HG03565 (cell line): ENCODE measurements around the gene ZDHHC20.
"Not testable (repeated sequence)": the region's sequence is repeated elsewhere in the genome, so short reads cannot be mapped to it uniquely, and the experiment has no call there.

ENCODE experiments used
- ATAC-seq: cut with Tn5 transposase; IDR thresholded peaks from one replicate; pipeline ENCODE4 v1.9.1; 2021; ENCODE audit warnings: mild to moderate bottlenecking, moderate library complexity; ENCODE audit not compliant: unreplicated experiment

ZDHHC20 gene

GRCh38 chr13:21436582-21436981 is 22.5 kb downstream of the ZDHHC20 start:
- no peak for ATAC-seq

- ATAC-seq, result peak; percentile 97
Observed at GRCh38 chr13:21435687-21436151, 23.4 kb downstream of the ZDHHC20 start.

DNA sequence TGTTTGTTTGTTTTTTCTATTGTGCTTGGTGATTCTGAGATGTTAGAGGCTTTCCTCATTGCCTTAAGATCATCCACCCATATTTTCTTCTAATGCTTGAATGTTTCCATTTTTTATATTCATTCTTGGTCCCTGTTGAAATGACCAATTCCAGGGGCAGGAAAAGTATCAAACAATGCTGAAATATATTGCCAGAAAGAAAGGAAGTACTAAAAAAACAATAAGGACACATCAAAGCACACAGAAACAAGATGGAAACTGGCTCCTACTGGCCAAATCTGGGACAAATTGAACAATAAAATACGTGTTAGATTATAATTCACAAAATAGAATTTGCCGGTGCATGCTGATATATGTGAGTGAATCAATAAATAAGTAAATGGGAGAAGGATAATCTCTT is 23.9 kb downstream of the ZDHHC20 start:
- ATAC-seq, result no peak

DNA sequence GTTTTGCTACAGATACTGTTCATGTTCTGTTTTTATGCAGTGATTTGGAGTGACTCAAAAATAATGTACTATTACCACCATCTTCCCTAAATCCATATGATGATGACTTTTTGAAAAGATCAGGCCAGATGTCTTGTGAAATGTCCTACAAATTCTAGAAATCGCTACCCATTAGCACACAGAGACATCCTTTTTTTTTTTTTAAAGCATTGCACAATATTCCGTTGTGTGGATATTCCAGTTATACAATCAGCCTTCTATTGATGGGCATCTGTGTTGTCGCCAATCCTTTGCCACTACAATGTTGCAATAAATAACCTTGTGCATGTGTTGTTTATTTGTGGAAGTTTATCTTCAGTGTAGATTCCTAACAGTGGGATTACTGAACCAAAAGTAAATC is 24.5 kb downstream of the ZDHHC20 start:
- ATAC-seq, result no peak

- ATAC-seq, result no peak
Observed at GRCh38 chr13:21429211-21429610, 29.9 kb downstream of the ZDHHC20 start.

DNA sequence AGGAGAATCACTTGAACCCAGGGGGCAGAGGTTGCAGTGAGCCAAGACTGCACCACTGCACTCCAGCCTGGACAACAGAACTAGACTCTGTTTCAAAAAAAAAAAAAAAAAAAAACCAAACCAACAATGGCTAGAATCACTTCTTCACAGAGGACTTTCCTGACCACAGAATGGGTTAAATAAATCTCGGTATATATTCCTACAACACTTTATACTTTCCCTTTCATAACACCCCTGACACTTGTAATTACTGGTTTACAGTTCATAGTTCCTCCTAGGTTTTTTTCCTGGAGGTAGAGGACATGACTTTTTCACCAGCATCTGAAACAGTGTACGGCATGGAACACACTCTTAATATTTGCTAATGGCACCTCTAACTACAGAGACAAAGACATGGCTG is 31.4 kb downstream of the ZDHHC20 start:
- peak; percentile 77 for ATAC-seq

- ATAC-seq, result no peak
Observed at GRCh38 chr13:21426238-21426637, 32.9 kb downstream of the ZDHHC20 start.

GRCh38 chr13:21420706-21421105 is 38.4 kb downstream of the ZDHHC20 start:
- ATAC-seq, result no peak

- no peak for ATAC-seq
Observed at GRCh38 chr13:21413013-21413412, 46.1 kb downstream of the ZDHHC20 start.

- ATAC-seq, result not testable (repeated sequence)
Observed at GRCh38 chr13:21410453-21410852, 48.6 kb downstream of the ZDHHC20 start.

- no peak for ATAC-seq
Observed at GRCh38 chr13:21405309-21405708, 53.8 kb downstream of the ZDHHC20 start.

GRCh38 chr13:21402586-21403307 is 56.4 kb downstream of the ZDHHC20 start:
- no peak for ATAC-seq

DNA sequence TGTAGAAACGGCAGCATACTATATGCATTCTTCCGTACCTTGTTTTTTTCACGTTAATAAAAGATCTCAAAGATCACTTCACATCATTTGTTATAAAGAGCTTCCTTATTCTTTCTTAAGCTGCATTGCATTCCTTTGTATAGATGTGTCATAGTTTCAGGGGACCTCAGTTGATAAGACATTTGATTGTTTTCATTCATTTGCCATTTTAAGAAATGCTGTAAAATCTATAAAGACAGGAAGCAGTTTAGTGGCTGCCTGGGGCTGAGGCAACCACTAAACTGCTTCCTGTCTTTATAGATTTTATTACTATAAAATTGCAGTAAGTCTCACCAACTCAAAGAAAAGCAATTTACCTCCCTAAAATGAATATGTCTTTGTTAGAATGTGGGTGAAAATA is 59.4 kb downstream of the ZDHHC20 start:
- ATAC-seq, result no peak

- ATAC-seq, result no peak
Observed at GRCh38 chr13:21395953-21396352, 63.1 kb downstream of the ZDHHC20 start.

DNA sequence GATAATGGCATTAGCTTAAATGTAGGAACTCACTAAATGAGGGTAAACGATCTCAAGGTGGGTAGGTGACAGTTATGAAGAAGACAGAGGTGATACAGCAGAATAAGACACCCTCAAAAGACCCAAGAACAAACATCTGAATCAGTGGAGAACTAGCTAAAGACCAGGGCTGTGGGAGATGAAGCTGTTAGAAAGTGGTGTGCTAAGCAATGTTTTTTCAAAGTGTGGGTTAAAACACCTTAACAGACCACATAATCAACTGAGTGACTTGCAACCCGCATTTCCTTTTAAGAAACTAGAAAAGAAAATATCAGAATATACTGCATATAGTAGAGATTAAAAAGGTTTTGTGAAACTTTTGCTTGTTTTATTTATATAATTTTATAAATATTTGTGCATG is 70.0 kb downstream of the ZDHHC20 start:
- ATAC-seq, result no peak

GRCh38 chr13:21385710-21386109 is 73.4 kb downstream of the ZDHHC20 start:
- ATAC-seq, result no peak

DNA sequence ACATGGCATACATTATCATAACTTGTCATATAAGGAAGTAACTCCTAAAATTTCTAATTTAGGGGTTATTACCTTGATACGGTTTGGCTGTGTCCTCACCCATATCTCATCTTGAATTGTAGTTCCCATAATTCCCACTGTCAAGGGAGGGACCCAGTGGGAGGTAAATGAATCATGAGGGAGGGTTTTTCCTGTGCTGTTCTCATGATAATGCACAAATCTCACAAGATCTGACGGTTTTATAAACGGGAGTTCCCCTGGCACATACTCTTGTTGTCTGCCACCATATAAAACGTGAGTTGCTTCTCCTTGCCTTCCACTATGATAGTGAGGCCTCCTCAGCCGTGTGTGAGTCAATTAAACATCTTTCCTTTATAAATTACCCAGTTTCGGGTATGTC is 76.0 kb downstream of the ZDHHC20 start:
- ATAC-seq, result no peak

DNA sequence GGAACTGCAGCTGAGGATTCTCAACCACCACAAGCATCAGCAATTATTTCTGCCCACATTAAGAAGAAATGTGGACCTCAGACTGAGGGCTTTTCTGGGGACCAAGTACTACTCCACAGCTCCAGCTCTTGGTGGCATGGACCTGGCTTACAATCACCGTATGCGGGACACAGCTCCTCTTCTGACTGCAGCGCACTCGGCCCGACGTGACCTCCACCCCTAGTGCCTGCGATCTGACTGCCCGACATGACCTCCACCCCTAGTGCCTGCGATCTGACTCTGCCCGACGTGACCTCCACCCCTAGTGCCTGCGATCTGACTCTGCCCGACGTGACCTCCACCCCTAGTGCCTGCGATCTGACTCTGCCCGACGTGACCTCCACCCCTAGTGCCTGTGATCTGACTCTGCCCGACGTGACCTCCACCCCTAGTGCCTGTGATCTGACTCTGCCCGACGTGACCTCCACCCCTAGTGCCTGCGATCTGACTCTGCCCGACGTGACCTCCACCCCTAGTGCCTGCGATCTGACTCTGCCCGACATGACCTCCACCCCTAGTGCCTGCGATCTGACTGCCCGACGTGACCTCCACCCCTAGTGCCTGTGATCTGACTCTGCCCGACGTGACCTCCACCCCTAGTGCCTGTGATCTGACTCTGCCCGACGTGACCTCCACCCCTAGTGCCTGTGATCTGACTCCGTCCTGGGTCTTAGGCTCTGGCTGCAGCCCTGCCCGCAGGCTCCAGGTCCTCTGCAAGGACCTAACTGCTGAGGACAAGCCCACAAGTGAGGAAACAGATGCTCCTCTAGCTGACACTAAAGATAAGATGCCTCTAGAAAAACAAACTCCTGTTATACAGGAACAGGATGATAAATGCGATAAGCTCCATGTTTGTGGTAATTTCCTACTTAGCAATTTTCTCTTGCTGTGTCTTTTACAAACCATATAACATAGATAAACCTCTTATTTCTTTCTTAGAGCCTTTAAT is 81.8 kb downstream of the ZDHHC20 start:
- not testable (repeated sequence) for ATAC-seq

GRCh38 chr13:21372530-21372929 is 86.6 kb downstream of the ZDHHC20 start:
- ATAC-seq, result no peak

- ATAC-seq, result no peak
Observed at GRCh38 chr13:21371011-21371410, 88.1 kb downstream of the ZDHHC20 start.

- ATAC-seq, result no peak
Observed at GRCh38 chr13:21365574-21365973, 93.5 kb downstream of the ZDHHC20 start.

- ATAC-seq, result no peak
Observed at GRCh38 chr13:21364916-21365315, 94.2 kb downstream of the ZDHHC20 start.
